BJ (cell line): ENCODE results near the gene PFKP. TPM values are rescaled to one million over a fixed set of nuclear protein-coding genes. Genes with fewer than 3 reads are reported as not detected.

Experiments used
- CTCF ChIA-PET: fragments of 350-600 bp; formaldehyde crosslinking; extraction: SDS; loops from one replicate; lab custom pipeline; 2021; ENCODE audit warnings: antibody characterized with exemption, inconsistent platforms; lab: Yijun Ruan, JAX
- POLR2A ChIA-PET: fragments of 300-600 bp; sonication (Branson Sonifier 250); formaldehyde crosslinking; extraction: SDS; loops from one replicate; lab custom pipeline; 2021; ENCODE audit warnings: antibody characterized with exemption; lab: Charles Lee
- DNase-seq: peaks from one replicate; pipeline ENCODE4 v3.0.0-alpha.2; 2011; ENCODE audit warnings: low read depth
- H3K27me3 ChIP-seq: 2 replicates; pipeline ENCODE4 v1.6.0; 2011; ENCODE audit warnings: low read length; ENCODE audit not compliant: control insufficient read depth, insufficient read depth
- H3K36me3 ChIP-seq: 2 replicates; pipeline ENCODE4 v1.5.1; 2011; ENCODE audit warnings: low read length; ENCODE audit not compliant: control insufficient read depth, insufficient read depth
- H3K4me3 ChIP-seq: 2 replicates; pipeline ENCODE4 v1.5.1; 2011; ENCODE audit warnings: low read depth, mild to moderate bottlenecking, control low read depth, low read length
- CTCF ChIP-seq: IDR thresholded peaks from 2 replicates; pipeline ENCODE4 v1.5.1; 2011; ENCODE audit warnings: low read depth, mild to moderate bottlenecking, control low read depth, inconsistent platforms, low read length, moderate library complexity; ENCODE audit not compliant: insufficient read depth
- polyA plus RNA-seq: library from polyadenylated mRNA; depleted of rRNA; stranded (reverse); fragments of >200 nt; gene quantifications from 2 replicates; pipeline ENCODE4 v1.2.3, GENCODE V29; 2011

PFKP gene
- polyA plus RNA-seq, 1 experiment = 138 TPM

DNA sequence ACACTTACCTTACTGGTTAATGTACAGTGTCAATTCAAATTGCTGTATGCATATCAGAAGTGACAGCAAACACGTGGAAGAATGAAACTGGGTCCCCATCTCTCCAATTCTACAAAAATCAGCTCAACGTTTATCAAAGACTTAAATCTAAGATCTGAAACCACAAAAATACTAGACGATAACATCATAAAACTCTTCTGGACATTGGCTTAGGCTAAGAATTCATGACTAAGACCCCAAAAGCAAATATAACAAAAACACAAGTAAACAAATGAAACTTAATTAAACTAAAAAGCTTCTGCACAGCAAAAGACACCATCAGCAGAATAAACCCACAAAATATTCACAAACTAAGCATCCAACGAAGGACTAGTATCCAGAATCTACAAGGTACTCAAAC lies 35.9 kb upstream of the PFKP start:
- DNase-seq = no peak
- peaks cover 5% of the 10 kb centered on the region for H3K27me3 ChIP-seq
- H3K36me3 ChIP-seq = no peaks in the 10 kb centered on the region
- ChIA-PET POLR2A (no interaction called here), CTCF (interaction anchor here (1.0 to 4.5 kb wide), 4 partner anchors 12 to 107 kb away, joined by 3 to 24 read pairs (median 4); no protein-coding TSS in a partner anchor)
- H3K4me3 ChIP-seq = no peak overlapping the region
- TF ChIP-seq CTCF = no peak

DNA sequence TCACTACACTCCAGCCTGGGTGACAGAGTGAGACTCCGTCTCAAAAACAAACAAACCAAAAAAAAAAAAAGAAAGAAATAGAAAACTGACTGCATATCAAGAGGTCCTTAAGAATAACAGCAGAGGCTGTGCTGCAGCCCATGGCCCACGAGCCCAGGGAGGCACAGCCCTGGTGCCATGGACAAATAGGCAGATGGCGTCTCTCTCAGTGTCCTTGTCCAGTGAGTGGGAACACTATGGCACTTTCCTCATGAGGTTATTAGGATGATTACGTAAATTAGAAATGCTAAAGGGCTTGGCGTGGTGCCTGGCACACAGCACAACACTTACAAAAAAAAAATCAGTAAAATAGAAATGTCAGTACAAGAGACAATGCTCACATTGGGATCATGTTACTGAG lies 33.4 kb upstream of the PFKP start:
- no peak for TF ChIP-seq CTCF
- ChIA-PET POLR2A (no interaction called here), CTCF (interaction anchor here (4.5 kb wide), 1 partner anchor 10 kb away, joined by 24 read pairs; no protein-coding TSS in a partner anchor)

GRCh38 chr10:3034616-3035015 lies 32.7 kb upstream of the PFKP start:
- peaks cover 5% of the 10 kb centered on the region for H3K27me3 ChIP-seq
- ChIA-PET POLR2A (no interaction called here), CTCF (interaction anchor here (0.6 kb wide), 1 partner anchor 9 kb away, joined by 4 read pairs; no protein-coding TSS in a partner anchor)
- no peak for TF ChIP-seq CTCF
- H3K36me3 ChIP-seq = no peaks in the 10 kb centered on the region
- no peak overlapping the region for H3K4me3 ChIP-seq
- DNase-seq = no peak

More for the DNA sequence above, 33.4 kb upstream of the PFKP start:
- H3K4me3 ChIP-seq = no peak overlapping the region
- no peaks in the 10 kb centered on the region for H3K36me3 ChIP-seq
- peaks cover 6% of the 10 kb centered on the region for H3K27me3 ChIP-seq
- DNase-seq = no peak

GRCh38 chr10:3036155-3037021 lies 31.0 kb upstream of the PFKP start:
- DNase-seq = no peak
- POLR2A ChIA-PET = no interaction called here
- Histone ChIP-seq H3K4me3 (no peak overlapping the region), H3K36me3 (no peaks in the 10 kb centered on the region), H3K27me3 (peaks cover 5% of the 10 kb centered on the region)
- CTCF ChIA-PET = no interaction called here
- TF ChIP-seq CTCF = no peak

DNA sequence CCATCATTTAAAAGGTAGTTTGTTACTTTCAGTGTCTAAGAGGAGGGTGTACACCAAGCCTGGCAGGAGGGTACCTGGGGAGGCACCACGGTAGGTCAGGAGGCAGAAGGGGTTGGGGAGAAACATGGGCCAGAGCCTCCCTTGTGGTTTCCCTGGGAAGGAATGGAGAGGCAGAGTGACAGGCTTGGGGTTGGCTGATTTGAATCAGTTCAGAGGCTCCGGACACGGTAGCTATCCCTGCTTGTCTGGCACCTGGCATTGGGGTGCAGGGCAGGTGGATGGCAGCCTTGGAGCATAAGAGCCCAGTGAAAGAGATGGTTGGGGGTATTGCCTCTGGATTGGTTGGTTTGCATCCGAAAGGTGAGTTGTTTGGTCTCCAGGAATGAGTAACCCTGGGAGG lies 30.2 kb upstream of the PFKP start:
- H3K27me3 ChIP-seq = peaks cover 5% of the 10 kb centered on the region
- no peak for TF ChIP-seq CTCF
- DNase-seq = no peak
- no peak overlapping the region for H3K4me3 ChIP-seq
- ChIA-PET CTCF (no interaction called here), POLR2A (no interaction called here)
- H3K36me3 ChIP-seq = no peaks in the 10 kb centered on the region
